ENCODE results near the gene NAV2.

The NAV2 gene

GRCh38 chr11:19903620-19904069, 191.0 kb downstream of the NAV2 start:
- H3K4ac ChIP-seq (ENCODE audit: low read depth, low read length): no peak overlapping the region
- H3K9ac ChIP-seq (ENCODE audit: low read length): no peak overlapping the region
- no peak overlapping the region for H3K23ac ChIP-seq (ENCODE audit: low read length)
- no peak overlapping the region for H3K14ac ChIP-seq (ENCODE audit: low read length)
- no peak overlapping the region for H4K91ac ChIP-seq (ENCODE audit: low read depth, low read length)
- H3K18ac ChIP-seq (ENCODE audit: low read length): no peak overlapping the region
- no peaks in the 10 kb centered on the region for H3K27me3 ChIP-seq (ENCODE audit: insufficient read depth, low read length)
- WGBS (ENCODE audit: extremely low coverage, insufficient coverage, insufficient read length): no CpG with 5 or more reads among the region's 1 CpG
- no peak overlapping the region for H4K8ac ChIP-seq (ENCODE audit: low read depth, low read length)
- H2BK120ac ChIP-seq (ENCODE audit: insufficient read depth, low read length, poor library complexity): no peak overlapping the region
- H2AFZ ChIP-seq (ENCODE audit: insufficient read depth, low read length, poor library complexity): no peak overlapping the region
- no peak overlapping the region for H3K4me3 ChIP-seq (ENCODE audit: low read depth, low read length)
- no peaks in the 10 kb centered on the region for H3K36me3 ChIP-seq (ENCODE audit: control insufficient read depth in 1 of 2, insufficient read depth in 2 of 2, low read length in 2 of 2)
- H2BK12ac ChIP-seq (ENCODE audit: low read length): no peak overlapping the region
- no peak overlapping the region for H2BK5ac ChIP-seq (ENCODE audit: low read depth, low read length, poor library complexity)
- peak; percentile 66 to 89 for DNase-seq
- no peaks in the 10 kb centered on the region for H3K4me1 ChIP-seq (ENCODE audit: control insufficient read depth in 1 of 2, insufficient read depth in 2 of 2, low read length in 2 of 2)
- H3K79me1 ChIP-seq (ENCODE audit: low read length): no peaks in the 10 kb centered on the region
- H3K79me2 ChIP-seq (ENCODE audit: control insufficient read depth, insufficient read depth, low read length, poor library complexity): no peaks in the 10 kb centered on the region
- H3K27ac ChIP-seq (ENCODE audit: low read depth, low read length): no peak overlapping the region
- H3K4me2 ChIP-seq (ENCODE audit: low read length): no peak overlapping the region
- H2AK5ac ChIP-seq (ENCODE audit: low read length): no peak overlapping the region
- peaks cover 1% of the 10 kb centered on the region for H3K9me3 ChIP-seq (ENCODE audit: insufficient read depth, low read depth, low read length)
- H4K12ac ChIP-seq (ENCODE audit: low read depth, low read length): no peak overlapping the region

DNA sequence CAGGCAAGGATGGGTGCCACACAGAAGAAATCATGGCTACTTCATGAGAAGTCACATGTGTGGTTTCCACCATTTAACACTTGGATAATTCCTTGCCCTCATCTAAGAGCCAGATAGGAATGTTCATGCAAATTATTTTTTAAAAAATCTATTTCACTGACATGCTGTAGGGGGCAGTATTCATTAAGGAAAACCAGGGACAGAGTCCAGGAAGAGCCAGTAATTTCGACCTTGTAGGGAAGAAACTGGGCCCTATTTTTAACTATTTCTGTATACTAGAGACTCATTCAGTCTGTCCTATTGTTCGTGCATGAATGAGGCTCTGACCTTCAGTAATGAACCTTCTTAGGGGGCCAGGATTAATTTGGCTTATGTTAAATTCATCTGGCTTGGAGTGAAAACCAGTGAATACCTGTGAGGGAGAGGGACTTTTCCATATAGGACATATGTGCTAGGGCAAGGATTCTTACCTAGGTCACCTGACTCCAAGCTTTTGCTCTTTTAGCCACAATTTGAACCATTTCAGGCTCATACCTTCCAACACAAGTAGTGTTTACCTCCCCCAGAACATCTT, 192.7 kb downstream of the NAV2 start:
- Histone ChIP-seq H3K36me3 (ENCODE audit: control insufficient read depth in 1 of 2, insufficient read depth in 2 of 2, low read length in 2 of 2) (no peaks in the 10 kb centered on the region), H3K79me1 (ENCODE audit: low read length) (no peaks in the 10 kb centered on the region), H3K4ac (ENCODE audit: low read depth, low read length) (no peak overlapping the region), H3K9ac (ENCODE audit: low read length) (no peak overlapping the region), H3K4me2 (ENCODE audit: low read length) (no peak overlapping the region), H2BK5ac (ENCODE audit: low read depth, low read length, poor library complexity) (no peak overlapping the region), H4K12ac (ENCODE audit: low read depth, low read length) (no peak overlapping the region), H4K91ac (ENCODE audit: low read depth, low read length) (no peak overlapping the region), H2AK5ac (ENCODE audit: low read length) (no peak overlapping the region), H3K79me2 (ENCODE audit: control insufficient read depth, insufficient read depth, low read length, poor library complexity) (no peaks in the 10 kb centered on the region), H3K4me1 (ENCODE audit: control insufficient read depth in 1 of 2, insufficient read depth in 2 of 2, low read length in 2 of 2) (no peaks in the 10 kb centered on the region), H2BK120ac (ENCODE audit: insufficient read depth, low read length, poor library complexity) (no peak overlapping the region), H2BK12ac (ENCODE audit: low read length) (no peak overlapping the region), H2AFZ (ENCODE audit: insufficient read depth, low read length, poor library complexity) (no peak overlapping the region), H4K8ac (ENCODE audit: low read depth, low read length) (no peak overlapping the region), H3K9me3 (ENCODE audit: insufficient read depth, low read depth, low read length) (peaks cover 1% of the 10 kb centered on the region), H3K27me3 (ENCODE audit: insufficient read depth, low read length) (no peaks in the 10 kb centered on the region), H3K27ac (ENCODE audit: low read depth, low read length) (no peak overlapping the region), H3K18ac (ENCODE audit: low read length) (no peak overlapping the region), H3K14ac (ENCODE audit: low read length) (no peak overlapping the region), H3K4me3 (ENCODE audit: low read depth, low read length) (no peak overlapping the region), H3K23ac (ENCODE audit: low read length) (no peak overlapping the region)
- DNase-seq: peak in 1 of 2 donors; percentile 71
- no CpG with 5 or more reads among the region's 2 CpGs for WGBS (ENCODE audit: extremely low coverage, insufficient coverage, insufficient read length)

GRCh38 chr11:19906126-19906525, 193.5 kb downstream of the NAV2 start:
- Histone ChIP-seq H3K23ac (ENCODE audit: low read length) (no peak overlapping the region), H3K9me3 (ENCODE audit: insufficient read depth, low read depth, low read length) (peaks cover 1% of the 10 kb centered on the region), H3K79me2 (ENCODE audit: control insufficient read depth, insufficient read depth, low read length, poor library complexity) (no peaks in the 10 kb centered on the region), H4K91ac (ENCODE audit: low read depth, low read length) (no peak overlapping the region), H4K8ac (ENCODE audit: low read depth, low read length) (no peak overlapping the region), H2BK120ac (ENCODE audit: insufficient read depth, low read length, poor library complexity) (peak overlapping the region; percentile 28), H3K4me1 (ENCODE audit: control insufficient read depth in 1 of 2, insufficient read depth in 2 of 2, low read length in 2 of 2) (no peaks in the 10 kb centered on the region), H2AK5ac (ENCODE audit: low read length) (no peak overlapping the region), H3K14ac (ENCODE audit: low read length) (no peak overlapping the region), H2BK12ac (ENCODE audit: low read length) (peak overlapping the region; percentile 15), H3K4ac (ENCODE audit: low read depth, low read length) (no peak overlapping the region), H3K9ac (ENCODE audit: low read length) (no peak overlapping the region), H2BK5ac (ENCODE audit: low read depth, low read length, poor library complexity) (no peak overlapping the region), H3K27ac (ENCODE audit: low read depth, low read length) (no peak overlapping the region), H3K4me3 (ENCODE audit: low read depth, low read length) (no peak overlapping the region), H3K79me1 (ENCODE audit: low read length) (no peaks in the 10 kb centered on the region), H4K12ac (ENCODE audit: low read depth, low read length) (no peak overlapping the region), H3K36me3 (ENCODE audit: control insufficient read depth in 1 of 2, insufficient read depth in 2 of 2, low read length in 2 of 2) (no peaks in the 10 kb centered on the region), H2AFZ (ENCODE audit: insufficient read depth, low read length, poor library complexity) (no peak overlapping the region), H3K4me2 (ENCODE audit: low read length) (no peak overlapping the region), H3K18ac (ENCODE audit: low read length) (no peak overlapping the region), H3K27me3 (ENCODE audit: insufficient read depth, low read length) (no peaks in the 10 kb centered on the region)
- peak in 1 of 2 donors; percentile 34 for DNase-seq
- no CpG with 5 or more reads among the region's 3 CpGs for WGBS (ENCODE audit: extremely low coverage, insufficient coverage, insufficient read length)

DNA sequence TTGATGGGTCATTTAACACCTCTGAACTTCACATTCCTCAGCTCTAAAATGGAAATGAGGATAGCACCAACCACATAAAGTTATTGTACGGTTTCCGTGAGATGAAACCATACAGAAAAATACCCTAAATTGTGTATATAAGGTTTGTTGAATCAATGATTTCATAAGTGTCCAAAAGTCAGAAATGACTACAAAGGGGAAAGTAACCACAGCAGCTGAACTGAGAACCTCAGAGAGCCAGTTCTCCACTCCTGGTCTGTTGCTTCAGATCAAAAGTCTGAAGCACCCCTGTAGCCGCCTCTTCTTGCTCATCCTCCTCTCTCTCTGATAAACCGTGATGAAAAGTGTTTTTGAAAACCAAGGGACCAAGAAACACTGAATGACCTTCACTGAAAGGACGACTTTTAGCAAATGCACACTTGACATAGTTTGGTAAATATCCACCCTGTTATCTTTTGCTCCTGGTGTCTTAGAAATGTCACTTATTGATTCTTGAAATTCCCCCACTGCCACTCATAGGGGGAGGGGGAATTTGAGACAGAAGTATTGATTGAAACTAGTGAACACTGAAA, 194.5 kb downstream of the NAV2 start:
- no peak overlapping the region for H4K8ac ChIP-seq (ENCODE audit: low read depth, low read length)

More for the DNA sequence above, 194.5 kb downstream of the NAV2 start:
- H4K91ac ChIP-seq (ENCODE audit: low read depth, low read length): no peak overlapping the region
- no peak overlapping the region for H3K23ac ChIP-seq (ENCODE audit: low read length)
- H2BK120ac ChIP-seq (ENCODE audit: insufficient read depth, low read length, poor library complexity): no peak overlapping the region
- H3K9me3 ChIP-seq (ENCODE audit: insufficient read depth, low read depth, low read length): peaks cover 1% of the 10 kb centered on the region
- WGBS (ENCODE audit: extremely low coverage, insufficient coverage, insufficient read length): no CpG with 5 or more reads among the region's 5 CpGs
- H2BK12ac ChIP-seq (ENCODE audit: low read length): no peak overlapping the region
- H3K4me2 ChIP-seq (ENCODE audit: low read length): no peak overlapping the region
- no peaks in the 10 kb centered on the region for H3K27me3 ChIP-seq (ENCODE audit: insufficient read depth, low read length)
- H3K4me3 ChIP-seq (ENCODE audit: low read depth, low read length): no peak overlapping the region
- H3K27ac ChIP-seq (ENCODE audit: low read depth, low read length): no peak overlapping the region
- H2BK5ac ChIP-seq (ENCODE audit: low read depth, low read length, poor library complexity): no peak overlapping the region
- no peak overlapping the region for H3K14ac ChIP-seq (ENCODE audit: low read length)
- H3K4ac ChIP-seq (ENCODE audit: low read depth, low read length): no peak overlapping the region
- no peak overlapping the region for H3K18ac ChIP-seq (ENCODE audit: low read length)
- no peak for DNase-seq
- H2AFZ ChIP-seq (ENCODE audit: insufficient read depth, low read length, poor library complexity): no peak overlapping the region
- no peak overlapping the region for H3K9ac ChIP-seq (ENCODE audit: low read length)
- no peaks in the 10 kb centered on the region for H3K79me1 ChIP-seq (ENCODE audit: low read length)
- H3K4me1 ChIP-seq (ENCODE audit: control insufficient read depth in 1 of 2, insufficient read depth in 2 of 2, low read length in 2 of 2): no peaks in the 10 kb centered on the region
- H4K12ac ChIP-seq (ENCODE audit: low read depth, low read length): no peak overlapping the region
- H3K79me2 ChIP-seq (ENCODE audit: control insufficient read depth, insufficient read depth, low read length, poor library complexity): no peaks in the 10 kb centered on the region
- no peak overlapping the region for H2AK5ac ChIP-seq (ENCODE audit: low read length)
- no peaks in the 10 kb centered on the region for H3K36me3 ChIP-seq (ENCODE audit: control insufficient read depth in 1 of 2, insufficient read depth in 2 of 2, low read length in 2 of 2)

Data from trophoblast cell (in vitro differentiated cells and primary cell).